Activated T-cell treated with anti-CD3 and anti-CD28 coated beads, Interleukin-2, amount 50 U/mL, for 4 hours (primary cell): Measurements from ENCODE around the gene AMFR. TPM values are rescaled to one million over a fixed set of nuclear protein-coding genes. Genes with fewer than 3 reads are reported as not detected.

Experiments used
- ATAC-seq, 2 donors: fragments of 200-7000 bp; cut with Tn5 transposase; one replicate each; pipeline ENCODE4 v1.10.0; 2021
- DNase-seq: peaks from one replicate; pipeline ENCODE4 v3.0.0-alpha.2; 2020
- H3K27me3 Mint-ChIP-seq: one replicate; pipeline ENCODE4 v1.8.0; 2021; ENCODE audit warnings: low read depth, mixed read lengths
- H3K36me3 Mint-ChIP-seq: one replicate; pipeline ENCODE4 v1.8.0; 2022; ENCODE audit warnings: mixed read lengths; ENCODE audit not compliant: insufficient read depth
- H3K4me1 Mint-ChIP-seq: one replicate; pipeline ENCODE4 v1.8.0; 2021; ENCODE audit warnings: low read depth, mixed read lengths
- H3K4me3 Mint-ChIP-seq: one replicate; pipeline ENCODE4 v1.8.0; 2021; ENCODE audit warnings: mild to moderate bottlenecking, moderate library complexity, mixed read lengths
- H3K9me3 Mint-ChIP-seq: one replicate; pipeline ENCODE4 v1.8.0; 2021; ENCODE audit warnings: mixed read lengths
- total RNA-seq, 3 donors: library from RNA; stranded (reverse); gene quantifications; one replicate each; pipeline ENCODE4 v1.2.1, GENCODE V29; 2021

The AMFR gene
- total RNA-seq, result 10 to 100 TPM; 36.3 to 44.6 (median 41.1) TPM

DNA sequence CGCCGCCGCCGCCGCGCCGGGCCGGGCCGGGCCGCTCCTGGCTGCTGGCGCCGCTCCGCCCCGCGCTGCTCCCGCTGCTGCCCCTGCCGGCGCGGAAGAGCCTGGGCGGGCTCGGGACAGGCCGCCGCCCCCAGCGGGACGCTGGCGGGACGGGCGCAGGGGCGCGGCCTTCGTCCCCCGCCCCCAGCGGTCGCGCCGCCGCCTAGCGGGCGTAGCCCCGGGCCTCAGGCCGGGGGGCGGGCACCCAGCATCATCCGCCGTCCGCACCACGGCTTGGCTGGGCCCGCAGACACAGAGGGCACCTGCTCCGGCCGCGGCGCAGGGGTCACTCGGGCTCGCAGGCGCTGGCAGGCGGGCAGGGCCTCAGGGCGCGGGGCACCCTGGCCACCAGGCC is at the start of gene AMFR:
Gene AMFR (minus strand): TSS at position 107 of the 394 bp plus-strand sequence. CDS start 218 bp downstream, outside the sequence.
- DNase-seq (peak; percentile 48), ATAC-seq (peak; percentile 97 to 98)
- H3K4me3 Mint-ChIP-seq, result peak within 1 kb of the TSS; percentile 97
- no peaks in the 10 kb centered on the region for H3K9me3 Mint-ChIP-seq
- peaks cover 2% of the 10 kb centered on the region for H3K36me3 Mint-ChIP-seq
- H3K4me1 Mint-ChIP-seq, result peaks cover 39% of the 10 kb centered on the region
- H3K27me3 Mint-ChIP-seq, result no peaks in the 10 kb centered on the region

DNA sequence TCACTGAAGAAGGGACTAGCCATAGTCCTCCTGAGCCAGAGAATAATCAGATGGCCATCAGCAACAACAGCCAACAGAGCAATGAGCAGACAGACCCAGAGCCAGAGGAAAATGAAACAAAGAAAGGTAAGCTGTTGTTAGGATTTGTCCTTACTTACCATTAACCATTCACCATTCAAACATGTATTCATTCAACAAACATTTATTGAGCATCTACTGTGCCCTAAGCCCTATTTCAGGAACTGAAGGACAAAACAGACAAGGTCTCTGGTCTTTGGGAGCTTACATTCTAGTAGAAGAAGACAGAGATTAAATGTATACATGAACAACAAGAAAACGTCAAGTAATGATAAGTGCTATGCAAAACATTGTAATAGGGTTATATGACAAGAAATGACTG is 45.3 kb upstream of the AMFR start:
- H3K27me3 Mint-ChIP-seq, result no peaks in the 10 kb centered on the region

DNA sequence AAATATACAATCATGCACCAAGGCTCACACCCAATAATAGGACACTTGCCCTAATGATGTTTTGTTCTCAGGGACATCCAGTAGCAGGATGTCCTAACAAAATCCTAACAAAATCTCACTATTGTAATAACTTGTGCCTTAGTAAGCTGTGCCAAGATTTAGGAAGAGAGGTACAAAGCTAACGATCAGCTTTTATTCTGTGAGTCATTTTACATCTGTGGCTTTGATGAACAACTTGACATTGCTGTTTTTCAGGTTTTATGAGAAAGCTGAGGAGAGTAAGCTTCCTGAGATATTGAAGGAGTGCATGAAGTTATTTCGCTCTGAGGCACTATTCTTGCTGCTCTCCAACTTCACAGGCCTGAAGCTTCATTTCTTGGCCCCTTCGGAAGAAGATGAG is 44.9 kb upstream of the AMFR start:
- no peaks in the 10 kb centered on the region for H3K4me1 Mint-ChIP-seq
- ATAC-seq (no peak), DNase-seq (no peak)
- peaks cover 48% of the 10 kb centered on the region for H3K36me3 Mint-ChIP-seq
- no peak overlapping the region for H3K4me3 Mint-ChIP-seq
- H3K9me3 Mint-ChIP-seq, result no peaks in the 10 kb centered on the region
- H3K27me3 Mint-ChIP-seq, result no peaks in the 10 kb centered on the region

More for the DNA sequence above, 45.3 kb upstream of the AMFR start:
- Mint-ChIP-seq H3K36me3 (peaks cover 48% of the 10 kb centered on the region), H3K4me1 (no peaks in the 10 kb centered on the region), H3K4me3 (no peak overlapping the region), H3K9me3 (no peaks in the 10 kb centered on the region)
- ATAC-seq (no peak), DNase-seq (no peak)

DNA sequence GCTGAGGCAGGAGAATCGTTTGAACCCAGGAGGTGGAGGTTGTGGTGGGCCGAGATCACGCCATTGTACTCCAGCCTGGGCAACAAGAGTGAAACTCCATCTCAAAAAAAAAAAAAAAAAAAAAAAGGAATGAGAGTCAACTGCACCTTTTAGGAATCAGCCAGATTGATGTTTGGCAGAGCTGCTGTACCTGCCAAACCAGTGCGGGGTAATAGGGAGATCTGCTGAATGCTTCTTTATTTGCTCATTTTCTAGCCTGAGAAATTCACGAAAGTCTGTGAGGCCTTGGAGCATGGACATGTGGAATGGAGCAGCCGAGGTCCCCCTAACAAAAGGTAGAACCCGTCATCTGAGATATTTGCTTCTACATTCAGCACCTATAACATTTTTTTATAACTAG is 44.4 kb upstream of the AMFR start:
- ATAC-seq (no peak), DNase-seq (no peak)
- no peak overlapping the region for H3K4me3 Mint-ChIP-seq
- H3K27me3 Mint-ChIP-seq, result no peaks in the 10 kb centered on the region
- H3K36me3 Mint-ChIP-seq, result peaks cover 47% of the 10 kb centered on the region
- H3K4me1 Mint-ChIP-seq, result no peaks in the 10 kb centered on the region
- H3K9me3 Mint-ChIP-seq, result no peaks in the 10 kb centered on the region

DNA sequence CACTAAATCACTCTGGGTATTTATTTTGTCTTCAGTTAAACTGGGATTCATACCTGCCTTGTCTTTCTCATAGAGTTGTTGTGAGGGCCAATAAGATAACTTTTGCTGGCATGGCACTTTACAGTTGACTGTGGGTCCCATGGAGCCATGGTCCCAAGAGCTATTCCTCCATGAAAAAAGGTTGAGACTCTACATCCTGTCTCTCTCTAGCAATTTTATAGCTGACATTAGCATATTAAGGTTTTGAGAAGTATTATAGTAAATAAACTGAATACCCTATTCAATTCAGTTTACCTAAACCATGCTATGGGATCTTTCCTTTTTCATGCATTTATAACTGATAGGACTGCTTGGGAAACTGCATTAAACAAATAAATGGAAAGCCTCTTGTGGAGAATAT is 43.5 kb upstream of the AMFR start:
- Mint-ChIP-seq H3K4me1 (no peaks in the 10 kb centered on the region), H3K36me3 (peaks cover 54% of the 10 kb centered on the region), H3K9me3 (no peaks in the 10 kb centered on the region), H3K4me3 (no peak overlapping the region), H3K27me3 (no peaks in the 10 kb centered on the region)
- DNase-seq (no peak), ATAC-seq (no peak)

DNA sequence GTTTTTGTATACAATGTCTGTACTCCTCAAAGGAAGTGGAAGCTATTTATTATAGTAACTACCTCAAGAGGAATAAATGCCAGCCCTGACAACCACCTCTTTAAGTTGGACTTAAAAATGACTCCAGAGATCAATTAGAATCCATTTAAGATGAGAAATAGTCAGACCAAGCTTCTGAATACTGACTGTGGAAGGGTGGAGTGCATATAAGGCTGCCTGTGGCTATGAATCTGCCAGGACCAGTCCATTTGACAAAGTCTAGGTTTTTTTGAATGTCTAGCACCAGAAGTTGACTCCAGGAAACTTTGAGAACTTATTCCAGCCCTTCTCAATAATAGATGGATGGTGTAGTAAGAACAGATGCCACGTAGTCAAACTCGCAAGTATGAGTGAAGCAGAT is 41.0 kb upstream of the AMFR start:
- ATAC-seq, result no peak
- H3K4me3 Mint-ChIP-seq, result no peak overlapping the region
- no peaks in the 10 kb centered on the region for H3K4me1 Mint-ChIP-seq
- H3K9me3 Mint-ChIP-seq, result no peaks in the 10 kb centered on the region
- DNase-seq, result no peak
- H3K27me3 Mint-ChIP-seq, result no peaks in the 10 kb centered on the region
- H3K36me3 Mint-ChIP-seq, result peaks cover 56% of the 10 kb centered on the region

DNA sequence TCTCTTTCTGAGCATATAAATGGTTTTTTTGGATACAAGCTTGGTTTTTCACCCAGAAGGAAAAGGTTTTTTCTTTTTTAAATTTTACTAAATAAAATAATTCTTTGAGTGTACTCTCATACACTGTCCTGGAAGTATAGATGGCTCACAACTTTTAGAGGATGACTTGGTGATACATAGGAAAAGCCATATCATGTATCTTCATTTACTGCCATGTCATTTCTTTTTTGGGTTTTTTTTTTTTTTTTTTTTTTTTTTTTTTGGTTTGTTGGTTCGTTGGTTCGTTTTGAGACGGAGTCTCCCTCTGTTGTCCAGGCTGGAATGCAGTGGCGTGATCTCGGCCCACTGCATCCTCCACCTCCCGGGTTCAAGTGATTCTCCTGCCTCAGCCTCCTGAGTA is 37.8 kb upstream of the AMFR start:
- Mint-ChIP-seq H3K4me3 (no peak overlapping the region), H3K4me1 (no peaks in the 10 kb centered on the region), H3K36me3 (peaks cover 54% of the 10 kb centered on the region), H3K27me3 (no peaks in the 10 kb centered on the region), H3K9me3 (no peaks in the 10 kb centered on the region)
- DNase-seq, result no peak
- ATAC-seq, result no peak

DNA sequence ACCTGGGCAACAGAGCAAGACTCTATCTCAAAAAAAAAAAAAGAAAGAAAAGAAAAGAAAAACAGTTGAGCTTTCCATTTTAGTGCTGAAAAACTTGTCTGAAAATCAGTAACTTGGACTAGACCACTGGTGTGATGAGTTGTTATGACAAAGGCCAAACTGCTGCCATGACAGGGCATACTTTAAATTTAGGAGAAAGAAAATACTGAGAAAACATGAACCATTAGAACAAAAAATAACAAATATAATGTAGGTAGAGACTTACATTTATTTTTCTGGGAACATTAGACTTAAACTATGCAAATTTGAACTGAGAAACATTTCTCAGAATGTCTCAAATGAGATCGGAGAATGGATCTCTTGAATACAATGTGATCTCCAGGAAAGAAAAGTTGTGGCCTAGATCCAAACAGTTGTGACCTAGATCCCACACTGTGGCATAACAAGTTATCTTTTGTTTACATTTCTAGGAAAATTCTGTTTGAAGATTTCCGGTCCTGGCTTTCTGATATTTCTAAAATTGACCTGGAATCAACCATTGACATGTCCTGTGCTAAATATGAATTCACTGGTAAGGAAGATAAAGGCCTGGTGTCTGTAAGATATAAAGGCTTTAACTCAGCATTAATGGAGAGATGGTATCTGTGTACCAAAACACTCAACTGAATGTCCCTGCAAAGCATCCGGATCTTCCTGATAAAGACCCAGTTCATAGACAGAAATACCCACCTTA is 36.9 kb upstream of the AMFR start:
- Mint-ChIP-seq H3K9me3 (no peaks in the 10 kb centered on the region), H3K4me1 (peaks cover 3% of the 10 kb centered on the region), H3K36me3 (peaks cover 53% of the 10 kb centered on the region), H3K4me3 (no peak overlapping the region), H3K27me3 (no peaks in the 10 kb centered on the region)
- ATAC-seq, result no peak
- DNase-seq, result no peak

DNA sequence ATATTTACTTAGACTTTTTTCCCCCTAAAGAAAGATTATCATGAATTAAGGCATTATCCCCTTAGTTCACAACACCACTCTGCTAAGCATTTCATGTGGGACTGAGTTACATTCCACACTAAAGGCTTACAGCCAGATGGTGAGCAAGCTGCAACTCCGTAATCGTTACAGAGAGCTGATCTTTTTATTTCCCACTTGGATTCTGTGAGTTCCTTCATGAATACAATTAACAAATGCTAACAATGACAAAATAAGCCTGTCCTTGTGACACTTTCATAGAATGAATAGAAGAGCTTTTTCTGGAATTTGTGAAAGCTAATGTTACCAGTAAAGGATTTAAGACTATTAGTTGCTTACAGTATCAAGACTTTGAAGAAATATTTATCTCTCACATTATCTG is 34.8 kb upstream of the AMFR start:
- ATAC-seq (no peak), DNase-seq (no peak)
- H3K36me3 Mint-ChIP-seq, result peaks cover 55% of the 10 kb centered on the region
- H3K4me1 Mint-ChIP-seq, result peaks cover 7% of the 10 kb centered on the region
- H3K9me3 Mint-ChIP-seq, result no peaks in the 10 kb centered on the region
- no peaks in the 10 kb centered on the region for H3K27me3 Mint-ChIP-seq
- H3K4me3 Mint-ChIP-seq, result no peak overlapping the region

DNA sequence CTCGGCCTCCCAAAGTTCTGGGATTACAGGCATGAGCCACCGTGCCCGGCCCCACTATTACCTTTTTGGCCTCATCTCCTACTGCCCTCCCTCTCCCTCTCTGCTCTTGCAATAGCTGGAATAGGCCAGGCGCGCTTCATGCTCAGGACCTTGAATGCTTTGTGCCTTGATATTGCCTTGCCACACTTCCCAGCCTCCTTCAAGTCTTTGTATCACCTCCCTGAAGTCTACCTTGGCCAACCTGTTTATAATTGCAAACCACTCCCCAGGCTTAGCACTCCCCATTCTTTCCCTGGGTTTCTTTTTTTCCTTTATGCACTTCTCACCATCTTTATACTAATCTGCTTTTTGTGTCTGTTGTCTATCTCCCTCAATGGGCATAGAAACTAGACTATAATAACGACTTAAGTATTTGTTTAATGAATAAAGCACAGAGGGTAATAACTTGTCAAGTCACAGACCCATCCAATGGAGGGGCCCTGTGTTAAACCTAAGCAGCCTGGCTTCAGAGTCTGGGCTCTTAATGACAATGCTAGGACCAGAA is 32.7 kb upstream of the AMFR start:
- H3K27me3 Mint-ChIP-seq, result no peaks in the 10 kb centered on the region
- H3K4me3 Mint-ChIP-seq, result no peak overlapping the region
- ATAC-seq (no peak), DNase-seq (no peak)
- H3K9me3 Mint-ChIP-seq, result no peaks in the 10 kb centered on the region
- peaks cover 11% of the 10 kb centered on the region for H3K4me1 Mint-ChIP-seq
- H3K36me3 Mint-ChIP-seq, result peaks cover 59% of the 10 kb centered on the region

DNA sequence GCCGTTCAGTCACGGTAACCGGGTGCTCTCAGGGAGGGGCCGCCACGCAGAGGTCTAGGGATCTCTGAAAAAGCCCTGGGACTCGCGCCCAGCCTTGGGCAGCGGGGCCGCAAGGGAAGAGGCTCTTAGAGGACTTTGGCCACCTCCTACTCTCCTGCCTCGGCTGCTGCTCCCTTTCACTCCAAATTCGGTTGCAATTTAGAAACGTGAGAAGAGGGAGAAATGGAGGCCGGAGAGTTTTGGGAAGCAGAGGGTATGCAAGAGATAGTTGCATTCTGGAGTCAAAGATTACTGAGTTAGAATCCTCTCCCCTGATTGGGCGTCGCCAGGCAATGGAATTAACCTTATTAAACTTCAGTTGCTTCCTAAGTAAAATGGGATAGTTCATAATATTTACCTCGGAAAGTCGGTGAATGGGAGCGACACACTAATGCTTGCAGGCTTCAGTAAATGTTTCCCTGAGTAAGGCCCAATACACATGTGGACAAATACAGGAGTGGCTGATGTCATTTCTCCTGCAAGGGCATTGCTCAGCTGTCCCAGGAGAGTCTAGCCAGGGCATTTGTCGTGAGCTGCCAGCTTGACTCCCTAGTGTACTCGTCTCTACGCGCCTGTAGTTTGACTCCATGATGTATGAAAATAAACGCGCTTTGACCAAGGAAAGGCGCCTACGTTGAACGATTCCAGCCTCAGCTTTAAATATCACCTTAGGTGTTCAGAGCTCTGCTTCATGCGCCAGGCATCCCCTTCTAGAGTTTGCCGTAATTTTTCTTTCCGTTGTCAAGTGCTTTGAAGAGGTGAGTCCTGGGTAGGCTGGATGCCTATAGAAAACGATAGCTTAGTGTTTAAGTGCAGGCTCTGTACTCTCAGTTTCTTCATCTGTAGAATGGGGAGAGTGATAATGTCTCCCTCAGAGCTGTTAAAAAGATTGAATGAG is 26.7 kb upstream of the AMFR start:
- Mint-ChIP-seq H3K27me3 (no peaks in the 10 kb centered on the region), H3K4me3 (peak overlapping the region; percentile 98), H3K9me3 (no peaks in the 10 kb centered on the region), H3K36me3 (peaks cover 35% of the 10 kb centered on the region), H3K4me1 (peaks cover 48% of the 10 kb centered on the region)
- DNase-seq (no peak), ATAC-seq (peak; percentile 36 to 39)

DNA sequence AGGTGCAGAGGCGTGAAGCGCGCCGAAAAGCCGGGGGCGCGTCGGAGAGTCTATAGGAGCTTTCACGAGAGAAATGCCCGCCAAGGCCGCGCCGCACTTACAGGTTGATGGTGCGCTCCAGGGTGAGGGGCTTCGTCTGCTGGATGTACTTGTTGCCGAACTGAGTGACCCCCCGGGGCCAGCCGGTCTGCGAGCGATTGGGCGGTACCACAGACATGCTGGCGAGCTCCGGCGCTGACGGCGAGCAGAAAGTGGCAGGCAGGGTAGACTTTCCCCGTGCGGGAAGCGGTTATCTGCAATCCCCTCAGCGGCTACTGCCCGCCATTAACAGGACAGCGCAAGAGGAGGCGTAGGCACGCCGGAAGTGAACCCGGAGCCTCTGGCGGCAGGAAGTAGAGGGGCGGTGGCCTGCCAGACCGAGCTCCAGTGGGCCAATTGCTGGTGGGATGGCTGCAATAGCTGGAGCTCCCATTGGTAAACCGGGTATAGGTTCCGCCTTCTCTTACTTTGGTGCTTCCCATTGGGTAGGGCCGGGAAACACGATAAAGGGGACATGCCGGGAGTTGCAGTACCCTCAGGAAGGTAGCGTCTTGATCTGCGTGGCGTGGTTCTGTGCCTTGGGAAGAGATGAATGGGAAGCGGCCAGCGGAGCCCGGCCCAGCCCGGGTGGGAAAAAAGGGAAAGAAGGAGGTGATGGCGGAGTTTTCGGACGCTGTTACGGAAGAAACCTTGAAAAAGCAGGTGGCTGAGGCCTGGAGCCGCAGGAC is 25.8 kb upstream of the AMFR start, which contains the start of the genes NUDT21 and OGFOD1:
Gene NUDT21 (minus strand): TSS at position 347 of the 767 bp plus-strand sequence. CDS start 130 bp downstream, at position 217.
Gene OGFOD1 (plus strand): TSS at position 569 of the 767 bp plus-strand sequence. CDS start 59 bp downstream, at position 628.
- ATAC-seq, result peak; percentile 97 to 98

DNA sequence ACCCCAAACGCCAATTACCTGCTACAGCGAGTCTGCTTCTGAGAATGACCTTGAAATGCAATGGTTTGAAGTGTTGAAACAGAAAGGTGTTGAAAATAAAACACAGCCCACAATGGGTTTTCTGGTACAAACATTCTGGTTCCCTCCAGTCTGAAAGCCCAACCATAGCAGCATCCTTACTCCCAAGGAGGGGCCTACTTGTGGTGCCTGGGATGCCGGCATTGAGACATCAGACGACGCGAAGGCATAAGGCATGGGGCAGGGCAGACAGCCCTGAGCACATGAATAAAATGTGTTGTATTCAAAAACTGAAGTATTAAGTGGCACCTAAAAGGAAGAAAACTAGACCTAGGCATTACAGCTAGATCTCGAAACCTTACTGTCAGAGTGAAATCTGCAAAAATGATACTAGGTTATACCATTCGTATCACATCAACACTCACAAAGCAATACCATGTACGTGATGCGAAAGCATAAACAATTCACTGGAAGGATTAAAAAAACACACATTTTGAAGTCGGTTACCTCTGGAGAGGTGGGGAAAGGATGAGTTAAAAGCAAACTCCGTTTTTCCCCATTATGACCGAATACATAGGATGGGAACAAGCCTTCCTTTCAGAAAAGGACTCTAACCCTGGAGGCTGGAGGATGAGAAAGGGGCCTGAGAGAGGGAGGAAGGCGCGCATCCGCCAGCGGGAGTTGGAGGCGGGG is 25.1 kb upstream of the AMFR start:
- H3K27me3 Mint-ChIP-seq, result no peaks in the 10 kb centered on the region
- H3K4me3 Mint-ChIP-seq, result peak overlapping the region; percentile 98
- peaks cover 25% of the 10 kb centered on the region for H3K36me3 Mint-ChIP-seq
- H3K9me3 Mint-ChIP-seq, result no peaks in the 10 kb centered on the region
- ATAC-seq, result peak; percentile 8 to 10
- DNase-seq, result no peak
- peaks cover 47% of the 10 kb centered on the region for H3K4me1 Mint-ChIP-seq

More for the DNA sequence above, 25.8 kb upstream of the AMFR start, which contains the start of the genes NUDT21 and OGFOD1:
- Mint-ChIP-seq H3K27me3 (no peaks in the 10 kb centered on the region), H3K36me3 (peaks cover 29% of the 10 kb centered on the region), H3K9me3 (no peaks in the 10 kb centered on the region), H3K4me1 (peaks cover 50% of the 10 kb centered on the region), H3K4me3 (peak within 1 kb of the TSS; percentile 98)
- peak; percentile 84 for DNase-seq
